Measurements from ENCODE around the gene KTI12.

DNA sequence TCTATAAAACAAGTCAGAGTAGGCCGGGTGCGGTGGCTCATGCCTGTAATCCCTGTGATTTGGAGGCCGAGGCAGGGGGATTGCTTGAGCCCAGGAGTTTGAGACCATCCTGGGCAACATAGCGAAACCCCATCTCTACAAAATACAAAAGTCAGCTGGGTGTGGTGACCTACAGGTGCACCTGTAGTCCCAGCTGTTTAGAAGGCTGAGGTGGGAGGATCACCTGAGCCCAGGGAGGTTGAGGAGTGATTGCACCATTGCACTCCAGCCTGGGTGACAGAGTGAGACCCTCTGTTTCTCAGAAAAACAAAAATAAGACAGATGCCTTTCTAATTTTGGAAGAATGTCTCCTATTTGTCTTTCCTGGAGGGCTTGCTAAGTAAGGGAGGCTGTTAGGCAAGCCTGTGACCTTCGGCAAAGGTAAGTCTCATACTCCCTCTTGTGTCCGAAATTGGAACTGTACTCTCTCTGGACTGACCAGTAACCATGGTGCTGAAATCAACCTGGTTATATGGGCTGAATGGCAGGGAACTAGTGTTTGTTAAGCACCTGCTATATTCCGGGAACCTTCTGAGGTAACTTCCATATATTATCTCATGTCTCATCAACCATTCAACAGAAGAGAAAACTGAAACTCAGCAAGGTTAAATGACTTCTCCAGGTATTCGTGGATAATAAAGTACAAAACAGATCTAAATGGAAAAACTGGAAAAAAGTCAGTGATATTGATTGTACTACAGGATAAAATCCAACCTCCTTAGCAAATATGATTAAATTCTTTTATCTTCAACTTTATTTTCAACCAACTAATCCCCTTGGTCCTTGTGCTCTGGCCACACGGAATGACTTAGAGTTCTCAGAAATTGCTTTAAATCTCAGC lies 31.3 kb downstream of the KTI12 start:
- TF ChIP-seq, protein P1, sequence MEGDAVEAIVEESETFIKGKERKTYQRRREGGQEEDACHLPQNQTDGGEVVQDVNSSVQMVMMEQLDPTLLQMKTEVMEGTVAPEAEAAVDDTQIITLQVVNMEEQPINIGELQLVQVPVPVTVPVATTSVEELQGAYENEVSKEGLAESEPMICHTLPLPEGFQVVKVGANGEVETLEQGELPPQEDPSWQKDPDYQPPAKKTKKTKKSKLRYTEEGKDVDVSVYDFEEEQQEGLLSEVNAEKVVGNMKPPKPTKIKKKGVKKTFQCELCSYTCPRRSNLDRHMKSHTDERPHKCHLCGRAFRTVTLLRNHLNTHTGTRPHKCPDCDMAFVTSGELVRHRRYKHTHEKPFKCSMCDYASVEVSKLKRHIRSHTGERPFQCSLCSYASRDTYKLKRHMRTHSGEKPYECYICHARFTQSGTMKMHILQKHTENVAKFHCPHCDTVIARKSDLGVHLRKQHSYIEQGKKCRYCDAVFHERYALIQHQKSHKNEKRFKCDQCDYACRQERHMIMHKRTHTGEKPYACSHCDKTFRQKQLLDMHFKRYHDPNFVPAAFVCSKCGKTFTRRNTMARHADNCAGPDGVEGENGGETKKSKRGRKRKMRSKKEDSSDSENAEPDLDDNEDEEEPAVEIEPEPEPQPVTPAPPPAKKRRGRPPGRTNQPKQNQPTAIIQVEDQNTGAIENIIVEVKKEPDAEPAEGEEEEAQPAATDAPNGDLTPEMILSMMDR (IDR thresholded peaks at IDR 0.05; ENCODE audit: insufficient read depth, low read length): peak; percentile 95
- TF ChIP-seq, protein P2, sequence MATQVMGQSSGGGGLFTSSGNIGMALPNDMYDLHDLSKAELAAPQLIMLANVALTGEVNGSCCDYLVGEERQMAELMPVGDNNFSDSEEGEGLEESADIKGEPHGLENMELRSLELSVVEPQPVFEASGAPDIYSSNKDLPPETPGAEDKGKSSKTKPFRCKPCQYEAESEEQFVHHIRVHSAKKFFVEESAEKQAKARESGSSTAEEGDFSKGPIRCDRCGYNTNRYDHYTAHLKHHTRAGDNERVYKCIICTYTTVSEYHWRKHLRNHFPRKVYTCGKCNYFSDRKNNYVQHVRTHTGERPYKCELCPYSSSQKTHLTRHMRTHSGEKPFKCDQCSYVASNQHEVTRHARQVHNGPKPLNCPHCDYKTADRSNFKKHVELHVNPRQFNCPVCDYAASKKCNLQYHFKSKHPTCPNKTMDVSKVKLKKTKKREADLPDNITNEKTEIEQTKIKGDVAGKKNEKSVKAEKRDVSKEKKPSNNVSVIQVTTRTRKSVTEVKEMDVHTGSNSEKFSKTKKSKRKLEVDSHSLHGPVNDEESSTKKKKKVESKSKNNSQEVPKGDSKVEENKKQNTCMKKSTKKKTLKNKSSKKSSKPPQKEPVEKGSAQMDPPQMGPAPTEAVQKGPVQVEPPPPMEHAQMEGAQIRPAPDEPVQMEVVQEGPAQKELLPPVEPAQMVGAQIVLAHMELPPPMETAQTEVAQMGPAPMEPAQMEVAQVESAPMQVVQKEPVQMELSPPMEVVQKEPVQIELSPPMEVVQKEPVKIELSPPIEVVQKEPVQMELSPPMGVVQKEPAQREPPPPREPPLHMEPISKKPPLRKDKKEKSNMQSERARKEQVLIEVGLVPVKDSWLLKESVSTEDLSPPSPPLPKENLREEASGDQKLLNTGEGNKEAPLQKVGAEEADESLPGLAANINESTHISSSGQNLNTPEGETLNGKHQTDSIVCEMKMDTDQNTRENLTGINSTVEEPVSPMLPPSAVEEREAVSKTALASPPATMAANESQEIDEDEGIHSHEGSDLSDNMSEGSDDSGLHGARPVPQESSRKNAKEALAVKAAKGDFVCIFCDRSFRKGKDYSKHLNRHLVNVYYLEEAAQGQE (IDR thresholded peaks at IDR 0.05; ENCODE audit: insufficient replicate concordance, low read depth): peak; percentile 94
